GM20000 (cell line): ENCODE results near the gene FYCO1.

ENCODE experiments used
- DNase-seq: peaks from one replicate; pipeline ENCODE4 v3.0.0; 2012; ENCODE audit warnings: low spot score
- CTCF ChIP-seq: IDR thresholded peaks from 2 replicates; pipeline ENCODE4 v1.5.1; 2012; ENCODE audit warnings: mild to moderate bottlenecking, control low read depth; ENCODE audit errors: extremely low read depth, missing control alignments

The FYCO1 gene

GRCh38 chr3:45869638-45870037 lies 126.0 kb downstream of the FYCO1 start:
- no peak for TF ChIP-seq CTCF
- DNase-seq = no peak

GRCh38 chr3:45868650-45869049 lies 127.0 kb downstream of the FYCO1 start:
- no peak for DNase-seq
- TF ChIP-seq CTCF = no peak

- TF ChIP-seq CTCF = no peak
- DNase-seq = no peak
These were observed 127.4 kb downstream of the FYCO1 start for GRCh38 chr3:45868213-45868612.
